LNCaP clone FGC (cell line): ENCODE data around the gene SGPL1.

ENCODE experiments used
- DNase-seq: peaks from one replicate; pipeline ENCODE4 v3.0.0-alpha.2; 2011; ENCODE audit warnings: low read depth
- H3K4me3 ChIP-seq: 2 replicates; pipeline ENCODE4 v1.5.1; 2011; ENCODE audit warnings: mild to moderate bottlenecking, low read depth, low read length, control low read depth
- CTCF ChIP-seq: IDR thresholded peaks from 2 replicates; pipeline ENCODE4 v1.5.1; 2012; ENCODE audit warnings: mild to moderate bottlenecking; ENCODE audit not compliant: control insufficient read depth, insufficient read depth; ENCODE audit errors: extremely low read depth

Gene SGPL1

GRCh38 chr10:70803775-70804420 lies 11.8 kb upstream of the SGPL1 start:
- no peak for TF ChIP-seq CTCF
- peak; percentile 87 for DNase-seq

DNA sequence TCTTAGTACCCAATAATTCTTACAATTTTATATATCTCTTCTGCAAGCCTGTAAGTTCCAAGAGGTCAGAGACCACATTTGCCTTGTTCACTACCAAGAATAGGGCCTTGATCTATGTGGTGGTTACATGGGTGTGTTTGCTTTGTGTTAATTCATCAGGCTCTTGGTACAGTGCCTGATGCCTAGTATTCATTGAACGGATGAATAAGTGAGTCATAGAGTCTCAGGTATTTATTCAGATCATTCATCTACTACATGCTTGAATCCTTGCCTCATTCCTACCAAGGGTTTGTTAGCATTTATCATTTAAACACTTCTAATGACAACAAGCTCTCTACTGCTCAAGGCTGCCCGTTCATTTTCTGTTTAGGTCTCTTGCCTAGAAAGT lies 11.3 kb upstream of the SGPL1 start:
- no peak for TF ChIP-seq CTCF
- no peak for DNase-seq
- no peak overlapping the region for H3K4me3 ChIP-seq

More at GRCh38 chr10:70803775-70804420, 11.8 kb upstream of the SGPL1 start:
- no peak overlapping the region for H3K4me3 ChIP-seq

DNA sequence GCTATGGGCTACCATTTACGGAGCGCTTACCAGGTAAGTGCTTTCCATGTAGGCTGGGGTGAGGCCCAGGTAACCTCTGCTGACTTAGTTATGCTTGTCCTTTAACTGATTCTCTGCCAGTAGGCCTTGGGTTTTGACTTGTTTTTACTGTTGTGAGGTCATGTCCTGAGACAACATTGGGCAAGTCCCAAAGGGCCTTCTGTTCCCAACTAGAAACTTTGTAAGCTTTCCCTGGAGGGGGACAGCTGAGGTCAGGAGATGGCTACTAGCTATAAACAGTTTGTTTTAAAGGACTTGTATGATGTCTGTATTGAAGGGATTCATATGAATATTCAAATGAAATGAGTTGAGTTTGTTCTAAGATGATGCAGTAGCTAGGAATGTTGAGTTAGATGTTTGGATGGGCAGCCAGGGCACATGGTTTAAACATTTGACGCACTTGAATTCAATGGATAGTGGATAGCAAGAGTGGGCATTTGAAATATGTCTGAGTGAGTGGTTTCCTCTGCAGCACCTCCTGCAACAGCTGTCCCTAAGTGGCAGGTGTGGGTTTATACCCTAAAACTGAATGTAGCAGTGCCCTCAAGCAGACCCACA lies 10.0 kb upstream of the SGPL1 start:
- no peak for TF ChIP-seq CTCF
- no peak overlapping the region for H3K4me3 ChIP-seq
- no peak for DNase-seq

- DNase-seq, result no peak
- TF ChIP-seq CTCF, result no peak
- H3K4me3 ChIP-seq, result no peak overlapping the region
These were observed 8.9 kb upstream of the SGPL1 start for GRCh38 chr10:70806841-70807240.

- DNase-seq, result no peak
- TF ChIP-seq CTCF, result no peak
- no peak overlapping the region for H3K4me3 ChIP-seq
These were observed 8.2 kb upstream of the SGPL1 start for GRCh38 chr10:70807556-70807955.

- DNase-seq, result no peak
- H3K4me3 ChIP-seq, result no peak overlapping the region
- TF ChIP-seq CTCF, result no peak
These were observed 6.6 kb upstream of the SGPL1 start for GRCh38 chr10:70809011-70809611.
